Mesenchymal stem cell (in vitro differentiated cells and primary cell): Measurements from ENCODE around the gene SLIT3.

ENCODE experiments used
- DNase-seq: peaks from one replicate; pipeline ENCODE4 v3.0.0-alpha.2; 2013
- H2AFZ ChIP-seq: one replicate; pipeline ENCODE4 v1.6.1; 2013; ENCODE audit warnings: low read depth, mild to moderate bottlenecking, control low read depth, inconsistent platforms, low read length, moderate library complexity
- H2AK5ac ChIP-seq: 2 replicates; pipeline ENCODE4 v1.6.1; 2013; ENCODE audit warnings: low read length, moderate library complexity, mild to moderate bottlenecking, inconsistent platforms; ENCODE audit not compliant: severe bottlenecking
- H2BK120ac ChIP-seq: one replicate; pipeline ENCODE4 v1.6.1; 2013; ENCODE audit warnings: low read depth, mild to moderate bottlenecking, inconsistent platforms, low read length, moderate library complexity
- H2BK12ac ChIP-seq, 2 experiments: one replicate each; pipeline ENCODE4 v1.6.1; 2013; ENCODE audit warnings: inconsistent platforms in 2 of 2, low read length in 2 of 2, mild to moderate bottlenecking in 2 of 2, moderate library complexity in 2 of 2, control low read depth in 1 of 2
- H2BK15ac ChIP-seq: one replicate; pipeline ENCODE4 v1.6.1; 2013; ENCODE audit warnings: mild to moderate bottlenecking, low read depth, inconsistent platforms; ENCODE audit not compliant: poor library complexity, severe bottlenecking
- H2BK5ac ChIP-seq: 2 replicates; pipeline ENCODE4 v1.6.1; 2013; ENCODE audit warnings: low read depth, mild to moderate bottlenecking, low read length, control low read depth, inconsistent platforms; ENCODE audit not compliant: poor library complexity, severe bottlenecking
- H3K14ac ChIP-seq, 2 experiments: one replicate each; pipeline ENCODE4 v1.6.1; 2013; ENCODE audit warnings: inconsistent platforms in 2 of 2, low read length in 2 of 2, control low read depth in 1 of 2, mild to moderate bottlenecking in 1 of 2, moderate library complexity in 1 of 2
- H3K18ac ChIP-seq, 2 experiments: one replicate each; pipeline ENCODE4 v1.6.1; 2013; ENCODE audit warnings: inconsistent platforms in 2 of 2, low read length in 2 of 2, control low read depth in 1 of 2, low read depth in 1 of 2, mild to moderate bottlenecking in 1 of 2
- H3K23ac ChIP-seq, 2 experiments: one replicate each; pipeline ENCODE4 v1.6.1; 2013; ENCODE audit warnings: inconsistent platforms in 2 of 2, low read length in 2 of 2, mild to moderate bottlenecking in 2 of 2, moderate library complexity in 2 of 2, control low read depth in 1 of 2
- H3K27ac ChIP-seq: 2 replicates; pipeline ENCODE4 v1.5.1; 2013; ENCODE audit warnings: mild to moderate bottlenecking, moderate library complexity, low read length, control low read depth, inconsistent platforms; ENCODE audit not compliant: poor library complexity, severe bottlenecking
- H3K27me3 ChIP-seq, 2 experiments: 2 replicates each; pipeline versions ENCODE4 v1.6.1 to v1.7.0; 2013; ENCODE audit warnings: low read length in 2 of 2, mild to moderate bottlenecking in 2 of 2, moderate library complexity in 2 of 2, control low read depth in 1 of 2, inconsistent platforms in 1 of 2; ENCODE audit not compliant: control insufficient read depth in 1 of 2, insufficient read depth in 1 of 2
- H3K36me3 ChIP-seq, 2 experiments: 2 replicates each; pipeline versions ENCODE4 v1.6.1 to v1.7.0; 2013; ENCODE audit warnings: low read length in 2 of 2, control low read depth in 1 of 2, inconsistent platforms in 1 of 2, low read depth in 1 of 2, mild to moderate bottlenecking in 1 of 2; ENCODE audit not compliant: insufficient read depth in 2 of 2, control insufficient read depth in 1 of 2
- H3K4ac ChIP-seq, 2 experiments: one replicate each; pipeline ENCODE4 v1.6.1; 2013; ENCODE audit warnings: inconsistent platforms in 2 of 2, low read length in 2 of 2, mild to moderate bottlenecking in 2 of 2, moderate library complexity in 2 of 2, control low read depth in 1 of 2, low read depth in 1 of 2
- H3K4me1 ChIP-seq: 2 replicates; pipeline ENCODE4 v1.6.1; 2013; ENCODE audit warnings: low read depth, low read length, control low read depth; ENCODE audit not compliant: control insufficient read depth, insufficient read depth
- H3K4me2 ChIP-seq: 2 replicates; pipeline ENCODE4 v1.6.1; 2013; ENCODE audit warnings: low read length, mild to moderate bottlenecking, inconsistent platforms; ENCODE audit not compliant: poor library complexity, severe bottlenecking
- H3K4me3 ChIP-seq, 2 experiments: 2 replicates each; pipeline versions ENCODE4 v1.5.1 to v1.7.0; 2013; ENCODE audit warnings: low read length in 2 of 2, mild to moderate bottlenecking in 2 of 2, control low read depth in 1 of 2, low read depth in 1 of 2; ENCODE audit not compliant: insufficient read depth in 1 of 2
- H3K79me1 ChIP-seq: replicated peaks from 2 replicates; pipeline ENCODE4 v1.6.1; 2013; ENCODE audit warnings: mild to moderate bottlenecking, control low read depth, low read length, inconsistent platforms; ENCODE audit not compliant: poor library complexity, severe bottlenecking
- H3K9ac ChIP-seq: 2 replicates; pipeline ENCODE4 v1.7.0; 2013; ENCODE audit warnings: mild to moderate bottlenecking, low read length, moderate library complexity
- H3K9me3 ChIP-seq: 2 replicates; pipeline ENCODE4 v1.7.0; 2013; ENCODE audit warnings: mild to moderate bottlenecking, low read length; ENCODE audit not compliant: control insufficient read depth
- H4K8ac ChIP-seq: one replicate; pipeline ENCODE4 v1.6.1; 2013; ENCODE audit warnings: inconsistent platforms, mild to moderate bottlenecking, low read length, moderate library complexity
- H4K91ac ChIP-seq: one replicate; pipeline ENCODE4 v1.6.1; 2013; ENCODE audit warnings: mild to moderate bottlenecking, low read length, inconsistent platforms
- WGBS: methylation state at CpG from one replicate; pipeline ENCODE4 v1.1.7; 2013; ENCODE audit warnings: mixed read lengths; 5-methylcytosine and 5-hydroxymethylcytosine counted together

The SLIT3 gene

DNA sequence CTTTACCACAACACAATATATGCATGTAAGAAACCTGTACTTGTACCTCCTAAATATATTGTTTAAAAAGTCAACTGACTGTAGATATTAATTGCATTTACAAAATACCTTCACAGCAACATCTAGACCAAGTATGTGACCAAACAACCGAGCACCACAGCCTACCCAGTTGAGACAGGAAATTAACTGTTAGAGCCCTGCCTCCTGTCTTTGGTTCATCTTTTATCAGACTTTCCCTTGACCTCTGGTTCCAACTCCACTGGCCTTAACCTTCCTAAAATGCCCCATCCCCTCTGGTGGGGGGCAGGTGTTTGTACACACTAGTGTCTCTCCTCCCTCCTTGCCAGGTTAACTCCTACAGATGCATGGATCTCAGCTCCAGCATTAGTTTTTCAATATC is 566.8 kb downstream of the SLIT3 start:
- Histone ChIP-seq H3K27me3 (no peaks in the 10 kb centered on the region), H3K4me3 (no peak overlapping the region), H3K18ac (no peak overlapping the region), H3K4me2 (no peak overlapping the region), H3K14ac (no peak overlapping the region), H3K27ac (no peak overlapping the region), H2BK15ac (no peak overlapping the region), H2AFZ (no peak overlapping the region), H2BK120ac (no peak overlapping the region), H3K9me3 (peaks cover 9% of the 10 kb centered on the region), H2BK5ac (no peak overlapping the region), H3K9ac (no peak overlapping the region), H3K23ac (no peak overlapping the region), H2AK5ac (no peak overlapping the region), H2BK12ac (no peak overlapping the region), H4K91ac (no peak overlapping the region), H3K4ac (no peak overlapping the region), H3K36me3 (peaks cover 0 to 49% of the 10 kb centered on the region in 2 experiments), H4K8ac (no peak overlapping the region), H3K79me1 (no peaks in the 10 kb centered on the region), H3K4me1 (no peaks in the 10 kb centered on the region)
- WGBS: 51% methylated on average over 1 of the region's 1 CpG
- DNase-seq: no peak

GRCh38 chr5:168728546-168729211 is 572.3 kb downstream of the SLIT3 start:
- no peak overlapping the region for H3K4me3 ChIP-seq
- no peak overlapping the region for H3K14ac ChIP-seq
- H2BK15ac ChIP-seq: no peak overlapping the region
- no peak overlapping the region for H2BK120ac ChIP-seq
- no peak overlapping the region for H3K23ac ChIP-seq
- peaks cover 0 to 45% of the 10 kb centered on the region in 2 experiments for H3K36me3 ChIP-seq
- peaks cover 12% of the 10 kb centered on the region for H3K9me3 ChIP-seq
- no peaks in the 10 kb centered on the region for H3K27me3 ChIP-seq
- H2BK5ac ChIP-seq: no peak overlapping the region
- no peak overlapping the region for H2AK5ac ChIP-seq
- no peak overlapping the region for H4K8ac ChIP-seq
- no peak overlapping the region for H3K18ac ChIP-seq
- no peak overlapping the region for H2AFZ ChIP-seq
- H3K27ac ChIP-seq: no peak overlapping the region
- H3K4ac ChIP-seq: no peak overlapping the region
- 81% methylated on average over 1 of the region's 1 CpG for WGBS
- no peak for DNase-seq
- no peak overlapping the region for H4K91ac ChIP-seq
- H3K4me2 ChIP-seq: no peak overlapping the region
- no peaks in the 10 kb centered on the region for H3K4me1 ChIP-seq
- no peaks in the 10 kb centered on the region for H3K79me1 ChIP-seq
- H3K9ac ChIP-seq: no peak overlapping the region
- no peak overlapping the region for H2BK12ac ChIP-seq

- no peaks in the 10 kb centered on the region for H3K79me1 ChIP-seq
- no peak for DNase-seq
- no peak overlapping the region for H3K4ac ChIP-seq
- peaks cover 12% of the 10 kb centered on the region for H3K9me3 ChIP-seq
- H2BK15ac ChIP-seq: no peak overlapping the region
- no peak overlapping the region for H3K9ac ChIP-seq
- no peak overlapping the region for H2BK120ac ChIP-seq
- no peak overlapping the region for H3K4me2 ChIP-seq
- H2AFZ ChIP-seq: no peak overlapping the region
- no peak overlapping the region for H3K27ac ChIP-seq
- H3K4me1 ChIP-seq: no peaks in the 10 kb centered on the region
- H2BK5ac ChIP-seq: no peak overlapping the region
- H3K27me3 ChIP-seq: no peaks in the 10 kb centered on the region
- H3K36me3 ChIP-seq: peaks cover 0 to 49% of the 10 kb centered on the region in 2 experiments
- WGBS: 79% methylated on average over 1 of the region's 2 CpGs
- H4K91ac ChIP-seq: no peak overlapping the region
- no peak overlapping the region for H3K14ac ChIP-seq
- no peak overlapping the region for H3K23ac ChIP-seq
- no peak overlapping the region for H3K4me3 ChIP-seq
- H4K8ac ChIP-seq: no peak overlapping the region
- H3K18ac ChIP-seq: no peak overlapping the region
- H2BK12ac ChIP-seq: no peak overlapping the region
- no peak overlapping the region for H2AK5ac ChIP-seq
These were observed 573.4 kb downstream of the SLIT3 start for GRCh38 chr5:168727547-168727946.

GRCh38 chr5:168726342-168726741 is 574.6 kb downstream of the SLIT3 start:
- Histone ChIP-seq H3K9me3 (peaks cover 12% of the 10 kb centered on the region), H3K9ac (no peak overlapping the region), H2AK5ac (no peak overlapping the region), H3K4ac (no peak overlapping the region), H3K4me1 (no peaks in the 10 kb centered on the region), H3K27ac (no peak overlapping the region), H2BK5ac (no peak overlapping the region), H3K23ac (no peak overlapping the region), H2BK12ac (no peak overlapping the region), H3K18ac (no peak overlapping the region), H3K14ac (no peak overlapping the region), H4K91ac (no peak overlapping the region), H2BK15ac (no peak overlapping the region), H3K4me2 (no peak overlapping the region), H3K36me3 (peaks cover 0 to 61% of the 10 kb centered on the region in 2 experiments), H3K4me3 (no peak overlapping the region), H2AFZ (no peak overlapping the region), H3K27me3 (peaks cover 0 to 2% of the 10 kb centered on the region in 2 experiments), H3K79me1 (no peaks in the 10 kb centered on the region), H2BK120ac (no peak overlapping the region), H4K8ac (no peak overlapping the region)
- DNase-seq: no peak
- WGBS: 57% methylated on average over 1 of the region's 1 CpG
